K562 (cell line): ENCODE data around the gene SLC34A1. TPM values are rescaled to one million over a fixed set of nuclear protein-coding genes. Genes with fewer than 3 reads are reported as not detected.

Experiments used
- BRD9 ChIP-seq: fragments of 450-650 bp; IDR thresholded peaks from 2 replicates; pipeline ENCODE4 v1.6.1; 2018; ENCODE audit warnings: low read depth; ENCODE audit not compliant: partially characterized antibody
- CBFA2T3 ChIP-seq: fragments of 450-650 bp; IDR thresholded peaks from 2 replicates; pipeline ENCODE4 v1.6.1; 2017
- CBFB ChIP-seq: sonication (generic); formaldehyde crosslinking; IDR thresholded peaks from 2 replicates; pipeline ENCODE4 v1.4.0; 2020; ENCODE audit warnings: mild to moderate bottlenecking, missing genetic modification reagents
- CC2D1A ChIP-seq: fragments of 450-650 bp; IDR thresholded peaks from 2 replicates; pipeline ENCODE4 v1.6.1; 2017; ENCODE audit warnings: mild to moderate bottlenecking
- CREM ChIP-seq: IDR thresholded peaks from 2 replicates; pipeline ENCODE4 v1.6.1; 2014; ENCODE audit warnings: antibody characterized with exemption, low read depth
- MAFG ChIP-seq: fragments of 450-650 bp; conservative IDR thresholded peaks from 2 replicates; pipeline ENCODE4 v1.6.1; 2016; ENCODE audit warnings: missing genetic modification characterization, missing compliant biosample characterization
- SP1 ChIP-seq: sonication (generic); formaldehyde crosslinking; IDR thresholded peaks from 2 replicates; pipeline ENCODE4 v1.8.1; 2022; ENCODE audit warnings: mild to moderate bottlenecking, missing genetic modification reagents
- SRSF7 ChIP-seq: fragments of 200-400 bp; formaldehyde crosslinking; optimal IDR thresholded peaks from 2 replicates; pipeline ENCODE3; 2017; ENCODE audit warnings: mild to moderate bottlenecking, low read depth, low read length
- TRIM24 ChIP-seq, 2 experiments: fragments of 450-650 bp; IDR thresholded peaks; 2 replicates each; pipeline ENCODE4 v1.6.1; 2016
- ZEB2 ChIP-seq: fragments of 450-650 bp; IDR thresholded peaks from 2 replicates; pipeline ENCODE4 v1.6.1; 2016
- ZNF175 ChIP-seq: fragments of 200-800 bp; sonication (Bioruptor generic); IDR thresholded peaks from 2 replicates; pipeline ENCODE4 v1.6.1; 2016; ENCODE audit warnings: low read depth, mild to moderate bottlenecking, missing genetic modification characterization, missing compliant biosample characterization
- ZNF655 ChIP-seq: fragments of 250-450 bp; sonication (Bioruptor Pico); IDR thresholded peaks from 2 replicates; pipeline ENCODE4 v1.5.0; 2021
- ZNF764 ChIP-seq: fragments of 250-450 bp; sonication (Bioruptor Pico); IDR thresholded peaks from 2 replicates; pipeline ENCODE4 v1.4.0; 2020; ENCODE audit warnings: low read depth, mild to moderate bottlenecking, moderate library complexity
- ZNF778 ChIP-seq: fragments of 450-650 bp; formaldehyde crosslinking; IDR thresholded peaks from 2 replicates; pipeline ENCODE4 v1.4.0; 2020; ENCODE audit warnings: mild to moderate bottlenecking, moderate library complexity
- polyA plus RNA-seq, 8 experiments: library from polyadenylated mRNA; depleted of rRNA in 4 of 8; stranded (reverse) in 5 of 8; unstranded in 3 of 8; fragments of >200 nt; fragmentation: Nextera tagmentation in 2 of 8; fragmentation: Illumina TruSeq in 1 of 8; extraction: Ambion mirVana in 2 of 8; extraction: Trizol in 1 of 8; gene quantifications; 2 replicates each; pipeline versions ENCODE4 v1.2.1 to v1.2.3, GENCODE V29; 2011 to 2014; ENCODE audit warnings: inconsistent platforms in 1 of 8, missing spikeins in 1 of 8
- total RNA-seq, 7 experiments: library from RNA; depleted of rRNA in 6 of 7; stranded (reverse); fragments of >200 nt in 6 of 7; fragmentation: Illumina TruSeq in 2 of 7; extraction: Trizol in 2 of 7; gene quantifications; 2 replicates each; pipeline versions ENCODE4 v1.2.1 to v1.2.3, GENCODE V29; 2011 to 2021; ENCODE audit warnings: low replicate concordance in 1 of 7
- TF ChIP-seq, protein P1 (sequence below): fragments of 450-650 bp; IDR thresholded peaks from 2 replicates; pipeline ENCODE4 v1.6.1; 2018; ENCODE audit not compliant: partially characterized antibody

SLC34A1 gene
- total and polyA plus RNA-seq, 9 of the 15 experiments (the other 6 are each of a cell fraction or from before 2014, with no cell fraction given), result not detected

DNA sequence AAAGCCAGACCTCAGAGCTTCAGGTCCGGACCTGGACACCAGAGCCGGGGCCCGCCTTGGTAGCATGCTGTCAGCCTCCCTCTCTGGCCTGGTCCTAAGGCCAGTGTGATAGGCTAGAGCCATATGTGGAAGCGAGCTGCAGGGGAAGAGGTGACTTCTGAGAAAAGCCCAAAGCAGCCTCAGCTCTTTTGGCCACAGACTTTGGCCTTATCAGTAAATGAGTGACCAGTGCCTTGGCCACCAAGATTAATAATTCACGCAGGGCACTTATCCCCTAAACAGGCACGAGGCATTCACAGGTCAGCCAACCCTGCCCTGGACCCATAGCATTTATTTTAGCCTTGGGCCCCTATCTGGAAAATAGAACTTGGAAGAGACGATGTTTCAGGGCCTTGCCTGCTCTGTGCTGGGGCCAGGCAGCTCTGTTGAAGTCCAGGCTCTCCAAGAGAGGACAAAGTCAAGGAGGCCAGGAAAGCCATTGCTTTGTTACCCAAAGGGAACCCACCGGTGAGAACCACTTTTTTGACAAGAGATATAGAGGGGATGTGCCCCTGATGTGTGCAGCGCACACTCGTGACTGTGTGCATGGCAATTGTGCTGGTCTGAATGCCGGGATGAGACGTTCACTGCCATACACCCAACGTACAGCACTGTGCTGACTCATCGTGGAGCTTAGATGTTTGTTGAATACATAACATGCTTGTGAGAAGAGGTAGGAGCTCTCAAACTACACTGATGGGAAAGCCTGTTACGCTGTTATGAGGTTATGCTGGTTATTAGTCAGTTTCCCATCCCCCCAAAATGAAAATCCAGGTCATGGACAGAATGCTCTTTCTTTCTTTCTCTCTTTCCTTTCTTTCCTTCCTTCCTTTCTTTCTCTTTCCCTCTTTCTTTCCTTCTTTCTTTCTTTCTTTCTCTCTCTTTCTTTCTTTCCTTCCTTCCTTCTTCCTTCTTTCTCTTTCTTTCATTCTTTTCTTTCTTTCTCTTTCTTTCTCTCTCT lies 5.0 kb upstream of the SLC34A1 start (continued):
- TF ChIP-seq, protein P1, sequence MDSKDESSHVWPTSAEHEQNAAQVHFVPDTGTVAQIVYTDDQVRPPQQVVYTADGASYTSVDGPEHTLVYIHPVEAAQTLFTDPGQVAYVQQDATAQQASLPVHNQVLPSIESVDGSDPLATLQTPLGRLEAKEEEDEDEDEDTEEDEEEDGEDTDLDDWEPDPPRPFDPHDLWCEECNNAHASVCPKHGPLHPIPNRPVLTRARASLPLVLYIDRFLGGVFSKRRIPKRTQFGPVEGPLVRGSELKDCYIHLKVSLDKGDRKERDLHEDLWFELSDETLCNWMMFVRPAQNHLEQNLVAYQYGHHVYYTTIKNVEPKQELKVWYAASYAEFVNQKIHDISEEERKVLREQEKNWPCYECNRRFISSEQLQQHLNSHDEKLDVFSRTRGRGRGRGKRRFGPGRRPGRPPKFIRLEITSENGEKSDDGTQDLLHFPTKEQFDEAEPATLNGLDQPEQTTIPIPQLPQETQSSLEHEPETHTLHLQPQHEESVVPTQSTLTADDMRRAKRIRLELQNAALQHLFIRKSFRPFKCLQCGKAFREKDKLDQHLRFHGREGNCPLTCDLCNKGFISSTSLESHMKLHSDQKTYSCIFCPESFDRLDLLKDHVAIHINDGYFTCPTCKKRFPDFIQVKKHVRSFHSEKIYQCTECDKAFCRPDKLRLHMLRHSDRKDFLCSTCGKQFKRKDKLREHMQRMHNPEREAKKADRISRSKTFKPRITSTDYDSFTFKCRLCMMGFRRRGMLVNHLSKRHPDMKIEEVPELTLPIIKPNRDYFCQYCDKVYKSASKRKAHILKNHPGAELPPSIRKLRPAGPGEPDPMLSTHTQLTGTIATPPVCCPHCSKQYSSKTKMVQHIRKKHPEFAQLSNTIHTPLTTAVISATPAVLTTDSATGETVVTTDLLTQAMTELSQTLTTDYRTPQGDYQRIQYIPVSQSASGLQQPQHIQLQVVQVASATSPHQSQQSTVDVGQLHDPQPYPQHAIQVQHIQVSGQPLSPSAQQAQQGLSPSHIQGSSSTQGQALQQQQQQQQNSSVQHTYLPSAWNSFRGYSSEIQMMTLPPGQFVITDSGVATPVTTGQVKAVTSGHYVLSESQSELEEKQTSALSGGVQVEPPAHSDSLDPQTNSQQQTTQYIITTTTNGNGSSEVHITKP, result peak; percentile 21
- no peak for TF ChIP-seq CBFB (CRISPR knock-in tag)
- no peak for TF ChIP-seq ZNF655 (CRISPR knock-in tag)
- TF ChIP-seq CC2D1A, result peak; percentile 27; the same call in 1 of the 2 replicates
- TF ChIP-seq TRIM24 (IDR thresholded peaks at IDR 0.05), result peak; percentile 31 to 60; a peak in 2 of 4 replicates
- TF ChIP-seq CBFA2T3, result peak; percentile 56
- peak; percentile 86 for TF ChIP-seq BRD9
- TF ChIP-seq SRSF7, result no peak
- TF ChIP-seq CREM, result 0 out of 2 replicates have a peak, but pooled peaks have one; percentile 43
- 0 out of 2 replicates have a peak, but pooled peaks have one; percentile 23 for TF ChIP-seq ZNF175 (CRISPR knock-in tag)
- TF ChIP-seq ZNF778 (CRISPR knock-in tag), result no peak
- no peak for TF ChIP-seq ZNF764
- peak; percentile 64; the same call in 1 of the 2 replicates for TF ChIP-seq ZEB2
- TF ChIP-seq SP1 (CRISPR knock-in tag), result 0 out of 2 replicates have a peak, but pooled peaks have one; percentile 9
- peak; percentile 97 for TF ChIP-seq MAFG (tag)
